OCI-LY3 (cell line): Measurements from ENCODE around the gene DDX27.

Source experiments
- EZH2phosphoT487 ChIP-seq: fragments of 200-600 bp; shearing (Covaris generic); IDR thresholded peaks from 2 replicates; pipeline ENCODE4 v1.6.1; 2018; ENCODE audit warnings: antibody characterized with exemption, mixed run types, low read depth
- TF ChIP-seq, protein P1 (sequence below): fragments of 200-600, 300-600 bp; sonication (generic); IDR thresholded peaks from 2 replicates; pipeline ENCODE4 v1.5.1; 2014; ENCODE audit warnings: antibody characterized with exemption, low read length, low read depth

GRCh38 chr20:49272654-49273053 lies 53.4 kb downstream of the DDX27 start:
- TF ChIP-seq, protein P1, sequence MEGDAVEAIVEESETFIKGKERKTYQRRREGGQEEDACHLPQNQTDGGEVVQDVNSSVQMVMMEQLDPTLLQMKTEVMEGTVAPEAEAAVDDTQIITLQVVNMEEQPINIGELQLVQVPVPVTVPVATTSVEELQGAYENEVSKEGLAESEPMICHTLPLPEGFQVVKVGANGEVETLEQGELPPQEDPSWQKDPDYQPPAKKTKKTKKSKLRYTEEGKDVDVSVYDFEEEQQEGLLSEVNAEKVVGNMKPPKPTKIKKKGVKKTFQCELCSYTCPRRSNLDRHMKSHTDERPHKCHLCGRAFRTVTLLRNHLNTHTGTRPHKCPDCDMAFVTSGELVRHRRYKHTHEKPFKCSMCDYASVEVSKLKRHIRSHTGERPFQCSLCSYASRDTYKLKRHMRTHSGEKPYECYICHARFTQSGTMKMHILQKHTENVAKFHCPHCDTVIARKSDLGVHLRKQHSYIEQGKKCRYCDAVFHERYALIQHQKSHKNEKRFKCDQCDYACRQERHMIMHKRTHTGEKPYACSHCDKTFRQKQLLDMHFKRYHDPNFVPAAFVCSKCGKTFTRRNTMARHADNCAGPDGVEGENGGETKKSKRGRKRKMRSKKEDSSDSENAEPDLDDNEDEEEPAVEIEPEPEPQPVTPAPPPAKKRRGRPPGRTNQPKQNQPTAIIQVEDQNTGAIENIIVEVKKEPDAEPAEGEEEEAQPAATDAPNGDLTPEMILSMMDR: no peak
- TF ChIP-seq EZH2phosphoT487: no peak
